H1 (cell line): ENCODE data around the gene ZNF597. TPM values are rescaled to one million over a fixed set of nuclear protein-coding genes. Genes with fewer than 3 reads are reported as not detected.

Experiments used
- BACH1 ChIP-seq: IDR thresholded peaks from 2 replicates; pipeline ENCODE4 v1.6.1; 2012; ENCODE audit warnings: low read length, improper control_type of control experiment
- BRCA1 ChIP-seq: IDR thresholded peaks from 2 replicates; pipeline ENCODE4 v1.6.1; 2012; ENCODE audit warnings: low read depth, low read length, improper control_type of control experiment
- CBX8 ChIP-seq: fragments of 300-800, 300-1000 bp; sonication (generic); IDR thresholded peaks from 2 replicates; pipeline ENCODE4 v1.7.1; 2016; ENCODE audit warnings: low read depth, low read length, borderline replicate concordance
- CHD2 ChIP-seq: IDR thresholded peaks from 2 replicates; pipeline ENCODE4 v1.6.1; 2012; ENCODE audit warnings: low read length, improper control_type of control experiment
- CREB1 ChIP-seq: IDR thresholded peaks from 2 replicates; pipeline ENCODE4 v1.6.1; 2012; ENCODE audit warnings: inconsistent platforms
- CTBP2 ChIP-seq: IDR thresholded peaks from 2 replicates; pipeline ENCODE4 v1.7.0; 2011; ENCODE audit warnings: borderline replicate concordance, mild to moderate bottlenecking, moderate library complexity, mixed read lengths, low read length; ENCODE audit not compliant: insufficient read depth, insufficient read length
- GTF2F1 ChIP-seq: IDR thresholded peaks from 2 replicates; pipeline ENCODE4 v1.6.1; 2012; ENCODE audit warnings: low read depth, low read length, improper control_type of control experiment, borderline replicate concordance
- KDM1A ChIP-seq: fragments of 200-600, 300-600 bp; sonication (generic); IDR thresholded peaks from 2 replicates; pipeline ENCODE4 v1.7.1; 2016; ENCODE audit warnings: mild to moderate bottlenecking, low read length, borderline replicate concordance
- NRF1 ChIP-seq: IDR thresholded peaks from 2 replicates; pipeline ENCODE4 v1.6.1; 2011; ENCODE audit warnings: mild to moderate bottlenecking, low read depth, low read length, improper control_type of control experiment
- POLR2A ChIP-seq, 2 experiments: IDR thresholded peaks; 1 replicate in 1 of 2; 2 replicates in 1 of 2; pipeline ENCODE4 v1.6.1; 2011; ENCODE audit warnings: low read depth in 2 of 2, low read length in 2 of 2, mild to moderate bottlenecking in 2 of 2; ENCODE audit errors: control extremely low read depth in 1 of 2
- POLR2AphosphoS5 ChIP-seq: IDR thresholded peaks from 2 replicates; pipeline ENCODE4 v1.6.1; 2011; ENCODE audit warnings: low read depth, low read length
- RNF2 ChIP-seq: fragments of 200-900, 300-1000 bp; sonication (generic); IDR thresholded peaks from 2 replicates; pipeline ENCODE4 v1.7.1; 2016; ENCODE audit warnings: borderline replicate concordance, low read depth, mild to moderate bottlenecking, antibody characterized with exemption, low read length; ENCODE audit not compliant: poor library complexity, severe bottlenecking; ENCODE audit errors: missing control alignments
- RXRA ChIP-seq: IDR thresholded peaks from 2 replicates; pipeline ENCODE4 v1.6.1; 2011; ENCODE audit warnings: low read depth, mild to moderate bottlenecking, low read length, moderate library complexity; ENCODE audit not compliant: insufficient read depth
- SIX5 ChIP-seq: IDR thresholded peaks from 2 replicates; pipeline ENCODE4 v1.6.1; 2011; ENCODE audit warnings: mild to moderate bottlenecking, low read depth, low read length
- SP2 ChIP-seq: IDR thresholded peaks from 2 replicates; pipeline ENCODE4 v1.6.1; 2012; ENCODE audit warnings: mild to moderate bottlenecking, low read length, inconsistent platforms
- TAF7 ChIP-seq: optimal IDR thresholded peaks from 2 replicates; pipeline ENCODE3; 2011; ENCODE audit warnings: low read depth, mild to moderate bottlenecking, inconsistent platforms, low read length, moderate library complexity, borderline replicate concordance
- TEAD4 ChIP-seq: IDR thresholded peaks from 2 replicates; pipeline ENCODE4 v1.6.1; 2012; ENCODE audit warnings: low read depth, low read length, inconsistent platforms, mixed read lengths
- YY1 ChIP-seq: IDR thresholded peaks from 2 replicates; pipeline ENCODE4 v1.6.1; 2011; ENCODE audit warnings: low read depth, mild to moderate bottlenecking, low read length
- ZNF274 ChIP-seq: IDR thresholded peaks from 2 replicates; pipeline ENCODE4 v1.7.0; 2012; ENCODE audit warnings: low read length, borderline replicate concordance; ENCODE audit errors: extremely low read depth
- polyA plus RNA-seq, 7 experiments: library from polyadenylated mRNA; depleted of rRNA in 3 of 7; stranded (reverse) in 5 of 7; unstranded in 2 of 7; fragments of >200 nt in 5 of 7; fragments of 200-250 nt in 2 of 7; gene quantifications; 1 replicate in 5 of 7; 2 replicates in 1 of 7; 4 replicates in 1 of 7; pipeline versions ENCODE4 v1.2.1 to v1.2.3, GENCODE V29; 2011 to 2013; ENCODE audit warnings: missing spikeins in 2 of 7, mixed read lengths in 2 of 7
- total RNA-seq: library from RNA; stranded (reverse); fragmentation: NEBNext Ultra II Directional; extraction: Animal tissue kit (Norgen Biotek cat#: 25700); gene quantifications from 2 replicates; pipeline ENCODE4 v1.2.1, GENCODE V29; 2021
- TF ChIP-seq, protein P1 (sequence below): IDR thresholded peaks from 2 replicates; pipeline ENCODE4 v1.6.1; 2012; ENCODE audit warnings: low read length, inconsistent platforms

ZNF597 gene
- total and polyA plus RNA-seq, 2 of the 8 experiments (the other 6 are each of a cell fraction or from before 2014, with no cell fraction given) = 0.68 to 2.6 TPM

DNA sequence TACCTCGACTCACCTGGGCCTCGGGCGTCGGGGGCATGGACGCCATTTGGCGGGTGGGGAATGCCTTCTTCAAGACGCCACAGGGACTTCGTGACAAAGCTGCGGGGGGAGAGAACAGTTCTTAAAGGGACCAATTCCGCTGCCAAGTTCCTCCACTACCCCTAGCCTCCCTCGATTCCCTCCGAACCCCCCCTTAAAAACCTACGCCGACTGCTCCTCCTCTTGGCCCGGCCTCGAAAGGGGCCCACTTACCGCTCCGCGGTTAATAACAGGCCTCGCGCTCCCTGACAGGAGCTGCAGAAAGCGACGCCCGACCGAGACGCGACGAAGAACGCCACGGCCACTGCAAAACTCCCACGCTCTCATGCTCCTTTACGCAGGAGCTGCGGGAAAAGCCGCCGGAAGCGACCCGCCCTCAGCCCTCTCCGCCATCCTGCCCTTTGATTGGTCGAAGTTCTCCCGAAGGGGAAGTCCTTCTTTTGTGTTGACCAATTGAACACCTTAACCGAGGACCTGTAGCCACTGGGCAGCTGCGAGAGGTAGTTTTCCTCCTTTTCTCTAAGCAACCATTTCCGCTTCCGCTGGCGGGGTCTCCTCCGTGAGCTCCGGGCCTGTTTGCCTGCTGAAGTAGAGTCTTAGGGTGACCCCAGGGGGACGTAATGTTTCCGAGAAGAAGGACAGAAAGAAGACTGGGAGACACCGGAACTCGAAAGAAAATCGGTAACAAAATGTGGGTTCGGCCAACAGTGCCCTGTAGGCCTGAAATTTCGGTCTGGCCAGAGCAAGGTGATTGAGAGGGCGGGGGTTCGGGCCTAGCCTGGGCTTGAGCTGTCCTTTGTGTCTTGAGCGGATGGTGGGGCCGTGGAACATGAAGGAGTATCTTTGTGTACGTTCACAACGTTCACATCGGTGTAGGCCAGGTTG, at the start of gene ZNF597, which contains the start of gene NAA60 (continued):
- TF ChIP-seq, protein P1, sequence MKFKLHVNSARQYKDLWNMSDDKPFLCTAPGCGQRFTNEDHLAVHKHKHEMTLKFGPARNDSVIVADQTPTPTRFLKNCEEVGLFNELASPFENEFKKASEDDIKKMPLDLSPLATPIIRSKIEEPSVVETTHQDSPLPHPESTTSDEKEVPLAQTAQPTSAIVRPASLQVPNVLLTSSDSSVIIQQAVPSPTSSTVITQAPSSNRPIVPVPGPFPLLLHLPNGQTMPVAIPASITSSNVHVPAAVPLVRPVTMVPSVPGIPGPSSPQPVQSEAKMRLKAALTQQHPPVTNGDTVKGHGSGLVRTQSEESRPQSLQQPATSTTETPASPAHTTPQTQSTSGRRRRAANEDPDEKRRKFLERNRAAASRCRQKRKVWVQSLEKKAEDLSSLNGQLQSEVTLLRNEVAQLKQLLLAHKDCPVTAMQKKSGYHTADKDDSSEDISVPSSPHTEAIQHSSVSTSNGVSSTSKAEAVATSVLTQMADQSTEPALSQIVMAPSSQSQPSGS = no peak
- TF ChIP-seq BACH1 (no peak), CREB1 (no peak), GTF2F1 (no peak), ZNF274 (no peak), CHD2 (no peak), YY1 (no peak), BRCA1 (no peak), CBX8 (no peak), TAF7 (no peak), RNF2 (no peak), CTBP2 (no peak), RXRA (no peak), KDM1A (no peak), NRF1 (no peak), POLR2A (IDR thresholded peaks at IDR 0.05; ENCODE audit: control extremely low read depth in 1 of 2, low read depth in 2 of 2, low read length in 2 of 2) (no peak), TEAD4 (no peak), SIX5 (no peak), SP2 (peak; percentile 10; the same call in 1 of the 2 replicates), POLR2AphosphoS5 (no peak)
